Measurements from ENCODE around the gene DNAJC5G.
"Not testable (repeated sequence)": the region's sequence is repeated elsewhere in the genome, so short reads cannot be mapped to it uniquely, and the experiment has no call there.

The DNAJC5G gene

DNA sequence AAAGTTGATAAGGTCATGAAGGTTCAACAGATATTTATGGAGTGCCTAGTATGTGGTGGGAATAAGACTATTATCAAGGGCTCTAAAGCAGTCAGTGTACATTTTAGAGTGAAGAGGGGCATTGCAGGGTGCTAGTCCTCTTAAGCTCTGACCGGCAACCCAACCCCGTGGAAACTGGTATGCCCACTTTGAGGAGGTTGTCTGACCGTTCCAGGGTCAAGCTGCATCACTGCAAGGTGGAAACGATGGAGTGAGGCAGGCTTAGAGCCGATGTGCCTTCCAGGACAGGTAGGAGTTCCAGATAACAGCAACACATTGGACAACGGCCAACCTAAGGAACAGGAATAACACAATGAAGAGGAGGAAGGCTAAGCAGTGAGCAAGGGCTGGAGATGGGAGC, 34.4 kb downstream of the DNAJC5G start:
- no peak for DNase-seq (ENCODE audit: low read depth)

DNA sequence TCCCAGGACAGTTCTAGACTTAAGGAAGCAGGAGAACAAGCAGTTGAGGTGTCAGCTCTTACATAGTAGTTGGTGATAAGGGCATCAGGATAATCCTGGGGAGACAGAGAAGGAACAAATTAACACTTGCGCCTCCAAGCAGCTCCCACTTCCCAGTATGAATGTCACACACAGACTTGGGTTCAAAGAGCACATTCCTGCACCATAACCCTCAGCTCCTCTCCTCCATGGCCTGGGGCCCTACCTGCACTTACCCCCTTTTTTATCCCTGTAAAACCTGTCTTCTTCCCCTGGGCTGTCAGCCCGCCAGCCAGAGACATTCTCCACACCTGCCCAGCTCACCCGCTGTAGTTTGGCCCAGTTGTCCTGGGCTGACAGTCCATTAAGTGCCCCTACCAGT, 36.9 kb downstream of the DNAJC5G start:
- no peak for DNase-seq (ENCODE audit: low read depth)

DNA sequence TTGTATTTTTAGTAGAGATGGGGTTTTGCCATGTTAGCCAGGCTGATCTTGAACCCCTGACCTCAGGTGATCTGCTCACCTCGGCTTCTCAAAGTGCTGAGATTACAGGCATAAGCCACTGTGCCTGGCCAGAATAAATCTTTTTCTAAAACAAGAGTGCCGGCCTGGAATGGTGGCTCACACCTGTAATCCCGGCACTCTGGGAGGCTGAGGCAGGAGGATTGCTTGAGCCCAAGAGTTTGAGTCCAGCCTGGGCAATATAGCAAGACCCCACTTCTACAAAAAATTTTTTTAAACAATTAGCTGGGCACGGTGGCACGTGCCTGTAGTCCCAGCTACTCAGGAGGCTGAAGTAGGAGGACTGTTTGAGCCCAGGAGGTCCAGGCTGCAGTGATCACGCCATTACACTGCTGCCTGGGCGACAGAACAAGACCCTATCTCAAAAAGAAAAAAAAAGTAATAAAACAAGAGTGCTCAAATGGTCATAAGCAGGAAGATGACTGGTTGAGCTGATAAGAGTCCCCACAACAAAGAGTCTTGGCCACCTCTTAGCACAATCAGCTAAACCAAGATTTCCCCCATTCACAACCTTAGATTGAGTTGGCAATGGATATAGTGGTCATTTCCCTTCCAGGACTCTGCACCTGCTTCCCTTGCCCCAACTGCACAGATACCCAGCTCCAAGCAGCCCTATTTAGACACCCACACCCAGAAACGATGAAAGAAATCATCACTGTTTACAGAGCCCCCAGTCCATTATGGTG, 38.8 kb downstream of the DNAJC5G start:
- DNase-seq (ENCODE audit: low read depth), result no peak

- no peak for DNase-seq (ENCODE audit: low read depth)
Observed at GRCh38 chr2:27314709-27315108, 39.5 kb downstream of the DNAJC5G start.

GRCh38 chr2:27315122-27315521, 39.9 kb downstream of the DNAJC5G start:
- no peak for DNase-seq (ENCODE audit: low read depth)

DNA sequence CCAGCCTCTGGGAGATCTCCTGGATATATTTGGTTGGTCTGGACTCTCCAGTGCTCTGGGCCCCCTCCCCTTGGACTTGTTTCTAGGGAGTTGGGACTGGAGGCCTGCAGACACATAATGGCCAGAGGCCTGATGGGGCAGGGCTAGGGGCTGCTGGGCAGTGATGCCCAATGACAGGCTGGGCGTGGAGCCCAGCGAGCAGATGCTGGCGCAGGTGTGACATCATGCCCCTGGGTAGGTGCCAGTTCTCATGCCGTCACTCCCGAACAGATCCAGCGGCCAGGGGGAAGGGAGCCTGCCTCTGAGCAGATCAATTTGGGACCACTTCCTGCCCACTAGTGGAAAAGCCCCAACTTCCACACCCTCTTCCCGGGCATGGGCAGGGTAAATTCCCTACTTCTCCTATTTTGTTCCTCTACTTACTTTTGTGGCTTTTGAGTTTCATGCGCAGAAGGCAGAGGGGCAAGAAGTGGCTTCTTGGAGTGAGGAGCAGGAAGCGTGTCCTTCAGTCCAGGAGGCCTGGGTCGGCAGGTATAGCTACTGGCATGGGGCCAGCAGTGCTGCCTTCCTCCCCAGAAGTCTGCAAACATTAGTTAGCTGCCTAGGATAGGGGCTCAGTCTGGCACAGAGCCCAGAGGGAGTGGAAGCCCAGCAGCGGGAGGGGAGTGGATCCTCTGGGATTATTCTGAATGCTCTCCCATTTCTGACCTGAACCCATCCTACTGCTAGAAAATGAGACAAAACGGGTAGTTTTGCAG, 41.6 kb downstream of the DNAJC5G start:
- no peak for DNase-seq (ENCODE audit: low read depth)

GRCh38 chr2:27319839-27320238, 44.6 kb downstream of the DNAJC5G start:
- DNase-seq (ENCODE audit: low read depth), result not testable (repeated sequence)

- peak; percentile 98 for DNase-seq (ENCODE audit: low read depth)
Observed at GRCh38 chr2:27320958-27321543, 45.8 kb downstream of the DNAJC5G start.

DNA sequence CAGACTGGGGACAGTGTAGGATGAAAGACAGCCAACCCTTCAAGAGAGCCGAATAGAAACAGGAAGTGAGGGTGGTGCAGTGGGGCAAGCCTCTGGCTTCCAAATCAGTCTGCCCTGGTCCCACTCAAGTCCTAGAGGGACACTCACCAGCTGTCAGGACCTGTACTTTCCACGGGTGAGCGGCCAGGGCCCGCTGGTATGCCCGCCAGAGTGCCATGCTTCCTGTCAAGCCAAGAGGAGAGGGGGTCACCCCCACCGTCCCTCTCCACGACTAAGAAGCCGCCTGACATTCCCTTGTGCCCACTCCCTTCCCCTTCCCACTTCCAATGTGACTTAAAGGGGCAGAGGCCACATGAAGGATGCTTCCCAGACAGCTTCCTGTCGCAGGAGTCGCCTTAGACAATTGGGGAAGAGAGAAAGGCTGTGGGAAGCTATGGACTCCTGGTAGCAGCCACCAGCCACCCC, 47.1 kb downstream of the DNAJC5G start:
- DNase-seq (ENCODE audit: low read depth), result no peak

DNA sequence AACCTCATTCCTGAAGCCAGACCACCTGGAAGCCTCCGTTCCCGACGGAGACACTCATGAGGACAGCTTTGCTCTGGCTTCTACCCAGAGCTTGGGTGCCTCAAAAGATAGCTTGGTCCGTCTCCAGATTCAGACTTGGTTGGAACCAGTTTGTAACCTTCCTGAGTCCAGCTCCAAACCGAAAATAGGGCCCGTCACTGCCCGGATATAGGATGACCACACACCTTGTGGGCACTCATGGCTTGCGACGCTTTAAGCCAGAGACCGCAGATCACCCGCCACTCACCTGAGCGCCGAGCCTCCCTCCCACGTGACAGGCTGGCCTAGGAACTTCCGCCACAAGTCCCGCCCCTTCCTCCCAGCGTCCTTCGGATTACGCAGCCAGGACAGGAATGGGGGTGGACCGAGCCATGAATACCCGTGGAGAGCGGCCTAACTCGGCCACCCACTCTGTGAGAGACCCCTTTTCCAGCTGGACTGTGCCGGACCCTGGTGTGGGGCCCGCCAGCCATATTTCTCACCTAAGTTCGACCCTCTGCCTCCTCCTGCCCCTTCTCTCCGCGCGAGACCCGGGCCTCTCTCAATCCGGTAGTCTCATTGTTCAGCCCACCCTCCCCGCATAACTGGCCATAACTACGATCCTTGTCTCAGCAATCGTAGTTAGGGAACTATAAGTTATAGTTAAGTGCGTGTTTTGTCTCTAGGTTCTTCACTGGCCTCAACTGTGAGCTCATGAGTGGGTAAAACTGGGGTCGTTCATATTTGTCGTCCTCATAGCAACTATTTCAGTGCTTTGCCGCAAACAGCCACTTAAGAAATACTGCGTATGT, 47.7 kb downstream of the DNAJC5G start, which contains the start of gene MPV17:
Gene MPV17 (minus strand): TSS at position 332 of the 830 bp plus-strand sequence. CDS start 580 bp downstream, outside the sequence.
- DNase-seq (ENCODE audit: low read depth), result peak; percentile 84

GRCh38 chr2:27323596-27324285, 48.5 kb downstream of the DNAJC5G start:
- DNase-seq (ENCODE audit: low read depth), result no peak

DNA sequence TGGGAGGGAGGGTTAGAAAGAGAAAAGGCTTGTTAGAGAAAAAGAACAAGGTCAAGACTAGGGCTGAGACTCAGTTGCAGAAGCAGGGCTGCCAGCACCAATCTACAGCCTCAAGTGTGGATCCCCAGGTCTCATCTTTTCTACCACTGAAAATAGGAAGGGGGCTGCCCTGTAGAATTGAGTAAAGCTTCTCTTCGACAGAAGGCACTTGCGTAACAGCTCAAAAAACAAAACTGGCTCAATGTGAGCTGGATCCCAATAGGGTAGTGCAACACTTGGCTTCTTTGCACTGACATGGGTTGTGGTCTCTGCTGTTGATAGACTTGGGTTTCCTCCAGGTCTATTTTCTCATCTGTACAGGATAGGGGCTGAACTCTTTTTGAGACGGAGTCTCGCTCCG, 49.5 kb downstream of the DNAJC5G start:
- DNase-seq (ENCODE audit: low read depth), result no peak

All from fibroblast of the conjunctiva (primary cell).